Measurements from ENCODE around the gene OGFOD1.
"Not testable (repeated sequence)": the region's sequence is repeated elsewhere in the genome, so short reads cannot be mapped to it uniquely, and the experiment has no call there.

Gene OGFOD1

GRCh38 chr16:56479469-56479868 lies 28.1 kb downstream of the OGFOD1 start:
- in situ Hi-C loops (cut with MboI; ENCODE audit: low sequenced_read_pairs) = no loop called here

- in situ Hi-C loops (cut with MboI; ENCODE audit: low sequenced_read_pairs) = no loop called here
Observed at GRCh38 chr16:56480776-56481467, 29.6 kb downstream of the OGFOD1 start.

- in situ Hi-C loops (cut with MboI; ENCODE audit: low sequenced_read_pairs) = no loop called here
Observed at GRCh38 chr16:56481468-56482122, 30.2 kb downstream of the OGFOD1 start.

GRCh38 chr16:56482683-56483236 lies 31.4 kb downstream of the OGFOD1 start:
- in situ Hi-C loops (cut with MboI; ENCODE audit: low sequenced_read_pairs) = no loop called here

- in situ Hi-C loops (cut with MboI; ENCODE audit: low sequenced_read_pairs) = no loop called here
Observed at GRCh38 chr16:56483394-56483793, 32.0 kb downstream of the OGFOD1 start.

- in situ Hi-C loops (cut with MboI; ENCODE audit: low sequenced_read_pairs) = no loop called here
Observed at GRCh38 chr16:56488035-56488434, 36.7 kb downstream of the OGFOD1 start.

GRCh38 chr16:56488868-56489267 lies 37.5 kb downstream of the OGFOD1 start:
- in situ Hi-C loops (cut with MboI; ENCODE audit: low sequenced_read_pairs) = not testable (repeated sequence)

DNA sequence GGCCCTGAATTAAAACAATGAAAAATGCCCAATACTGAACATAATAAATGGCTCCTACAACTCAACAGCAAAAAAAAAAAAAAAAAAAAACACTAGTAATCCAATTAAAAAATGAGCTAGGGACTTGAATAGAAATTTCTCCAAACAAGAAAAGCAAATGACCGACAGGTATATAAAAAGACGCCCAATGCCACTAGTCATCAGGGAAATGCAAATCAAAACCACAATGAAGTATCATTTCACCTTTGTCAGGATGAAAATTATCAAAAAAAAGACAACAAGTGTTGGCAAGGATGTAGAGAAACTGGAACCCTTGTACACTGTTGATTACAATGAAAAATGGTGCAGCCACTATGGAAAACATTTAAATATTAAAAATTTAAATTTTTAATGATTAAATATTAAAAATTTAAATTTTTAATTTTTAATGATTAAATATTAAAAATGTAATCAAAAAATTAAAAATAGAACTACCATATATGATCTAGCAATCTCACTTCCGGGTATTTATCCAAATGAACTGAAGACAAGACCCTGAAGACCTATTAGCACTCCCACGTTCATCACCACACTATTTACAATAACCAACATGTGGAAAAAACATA lies 40.4 kb downstream of the OGFOD1 start:
- in situ Hi-C loops (cut with MboI; ENCODE audit: low sequenced_read_pairs) = no loop called here

DNA sequence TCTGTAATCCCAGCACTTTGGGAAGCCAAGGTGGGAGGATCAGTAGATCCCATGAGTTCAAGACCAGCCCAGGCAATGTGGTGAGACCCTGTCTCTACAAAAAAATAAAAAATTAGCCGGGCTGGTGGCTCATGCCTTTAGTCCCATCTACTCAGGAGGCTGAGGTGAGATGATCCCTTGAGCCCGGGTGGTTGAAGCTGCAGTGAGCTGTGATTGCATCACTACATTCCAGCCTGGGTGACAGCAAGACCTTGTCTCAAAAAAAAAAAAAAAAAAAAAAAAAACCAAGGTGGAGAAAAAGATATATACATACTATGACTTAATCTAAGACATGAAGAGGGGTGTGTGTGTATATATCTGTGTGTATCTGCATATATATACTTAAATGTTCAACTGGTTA lies 41.8 kb downstream of the OGFOD1 start:
- in situ Hi-C loops (cut with MboI; ENCODE audit: low sequenced_read_pairs) = no loop called here

GRCh38 chr16:56493815-56494214 lies 42.5 kb downstream of the OGFOD1 start:
- in situ Hi-C loops (cut with MboI; ENCODE audit: low sequenced_read_pairs) = no loop called here

- in situ Hi-C loops (cut with MboI; ENCODE audit: low sequenced_read_pairs) = no loop called here
Observed at GRCh38 chr16:56505181-56505580, 53.8 kb downstream of the OGFOD1 start.

GRCh38 chr16:56506941-56507340 lies 55.6 kb downstream of the OGFOD1 start:
- in situ Hi-C loops (cut with MboI; ENCODE audit: low sequenced_read_pairs) = no loop called here

DNA sequence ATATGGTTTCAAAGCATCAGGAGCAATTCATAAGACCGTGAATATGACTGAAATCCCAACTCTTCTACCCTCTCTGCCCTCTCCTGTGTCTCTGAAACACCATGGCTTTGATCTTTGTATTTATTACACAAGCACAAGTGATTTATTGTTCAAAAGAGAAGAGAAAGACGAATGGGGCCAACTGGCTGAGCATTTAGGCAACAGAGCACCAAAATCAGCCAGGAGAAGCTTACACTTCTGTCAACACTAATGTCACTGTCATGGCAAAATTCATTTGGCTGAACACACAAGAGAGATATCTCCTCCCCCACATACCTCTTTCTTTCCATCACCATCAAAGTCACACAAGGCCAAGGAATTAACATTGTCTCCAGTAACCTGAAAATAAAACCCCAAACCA lies 59.2 kb downstream of the OGFOD1 start:
- in situ Hi-C loops (cut with MboI; ENCODE audit: low sequenced_read_pairs) = no loop called here

DNA sequence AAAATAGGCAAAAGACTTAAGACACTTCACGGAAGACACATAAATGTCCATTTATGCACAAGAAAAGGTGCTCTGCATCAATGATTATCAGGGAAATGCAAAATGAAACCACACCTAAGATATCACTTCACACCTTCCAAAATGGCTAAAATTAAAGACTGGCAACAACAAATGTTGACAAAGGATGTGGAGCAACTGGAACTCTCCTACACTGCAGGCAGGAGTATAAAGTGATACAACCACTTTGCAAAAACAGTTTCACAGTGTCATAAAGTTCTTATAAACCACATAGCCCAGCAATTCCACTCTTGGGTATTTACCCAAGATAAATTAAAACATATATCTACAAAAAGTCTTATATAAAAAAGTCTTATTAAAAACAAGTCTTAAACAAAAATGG lies 60.7 kb downstream of the OGFOD1 start:
- in situ Hi-C loops (cut with MboI; ENCODE audit: low sequenced_read_pairs) = no loop called here

DNA sequence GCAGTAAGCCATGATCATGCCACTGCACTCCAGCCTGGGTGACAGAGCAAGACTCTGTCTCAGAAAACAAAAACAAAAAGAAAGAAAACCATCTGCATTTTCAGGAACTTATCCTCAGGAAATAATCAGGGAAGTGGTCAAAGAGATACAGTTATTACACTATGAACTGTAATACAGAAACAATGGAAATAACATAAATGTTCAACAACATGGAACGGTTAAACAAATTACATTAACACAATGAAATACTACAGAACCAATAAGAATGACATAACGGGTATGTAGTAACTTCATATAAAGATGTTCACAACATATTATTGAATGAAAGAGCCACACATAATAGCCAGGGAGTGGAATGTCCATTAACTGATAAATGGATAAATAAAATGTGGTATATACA lies 61.7 kb downstream of the OGFOD1 start:
- in situ Hi-C loops (cut with MboI; ENCODE audit: low sequenced_read_pairs) = no loop called here

GRCh38 chr16:56513972-56514371 lies 62.6 kb downstream of the OGFOD1 start:
- in situ Hi-C loops (cut with MboI; ENCODE audit: low sequenced_read_pairs) = no loop called here

DNA sequence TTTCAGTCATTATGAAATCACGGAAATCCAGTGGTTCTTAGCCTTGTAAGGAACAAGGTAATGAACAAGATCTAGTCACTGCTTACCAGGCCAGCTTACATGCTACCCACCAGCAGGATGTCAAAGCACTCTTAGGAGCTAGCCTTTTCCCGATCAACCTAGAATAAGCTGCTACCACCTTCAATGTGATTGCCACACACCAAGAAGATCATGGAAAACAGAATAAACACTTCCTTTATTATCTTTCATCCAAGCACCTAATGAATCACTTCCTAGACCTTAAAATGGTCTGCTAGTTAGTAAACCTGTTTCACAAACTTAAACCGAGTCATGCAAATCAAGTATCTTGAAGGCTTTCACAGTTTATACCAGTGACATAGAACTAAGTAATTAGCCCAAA lies 63.5 kb downstream of the OGFOD1 start:
- in situ Hi-C loops (cut with MboI; ENCODE audit: low sequenced_read_pairs) = no loop called here

- in situ Hi-C loops (cut with MboI; ENCODE audit: low sequenced_read_pairs) = no loop called here
Observed at GRCh38 chr16:56515665-56516064, 64.3 kb downstream of the OGFOD1 start.

GRCh38 chr16:56517206-56517605 lies 65.9 kb downstream of the OGFOD1 start:
- in situ Hi-C loops (cut with MboI; ENCODE audit: low sequenced_read_pairs) = no loop called here

DNA sequence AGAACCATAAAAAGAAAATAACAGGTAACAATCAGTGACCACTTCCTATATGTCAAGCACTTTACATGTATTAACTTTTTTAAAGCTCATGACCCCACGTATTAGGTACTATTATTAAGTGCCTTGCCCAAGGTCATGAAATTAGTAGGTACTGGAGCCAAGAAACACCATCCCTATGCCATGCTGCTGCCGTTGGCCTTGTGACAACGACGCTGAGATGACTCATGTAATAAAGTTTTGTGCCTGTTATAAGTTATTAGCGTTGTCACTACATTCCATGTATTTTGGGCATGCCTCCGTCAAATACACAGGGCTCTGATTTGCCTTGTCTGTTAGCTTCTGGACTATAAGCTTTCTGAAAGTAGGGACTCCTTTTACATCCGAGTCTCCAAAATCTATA lies 67.1 kb downstream of the OGFOD1 start:
- in situ Hi-C loops (cut with MboI; ENCODE audit: low sequenced_read_pairs) = no loop called here

DNA sequence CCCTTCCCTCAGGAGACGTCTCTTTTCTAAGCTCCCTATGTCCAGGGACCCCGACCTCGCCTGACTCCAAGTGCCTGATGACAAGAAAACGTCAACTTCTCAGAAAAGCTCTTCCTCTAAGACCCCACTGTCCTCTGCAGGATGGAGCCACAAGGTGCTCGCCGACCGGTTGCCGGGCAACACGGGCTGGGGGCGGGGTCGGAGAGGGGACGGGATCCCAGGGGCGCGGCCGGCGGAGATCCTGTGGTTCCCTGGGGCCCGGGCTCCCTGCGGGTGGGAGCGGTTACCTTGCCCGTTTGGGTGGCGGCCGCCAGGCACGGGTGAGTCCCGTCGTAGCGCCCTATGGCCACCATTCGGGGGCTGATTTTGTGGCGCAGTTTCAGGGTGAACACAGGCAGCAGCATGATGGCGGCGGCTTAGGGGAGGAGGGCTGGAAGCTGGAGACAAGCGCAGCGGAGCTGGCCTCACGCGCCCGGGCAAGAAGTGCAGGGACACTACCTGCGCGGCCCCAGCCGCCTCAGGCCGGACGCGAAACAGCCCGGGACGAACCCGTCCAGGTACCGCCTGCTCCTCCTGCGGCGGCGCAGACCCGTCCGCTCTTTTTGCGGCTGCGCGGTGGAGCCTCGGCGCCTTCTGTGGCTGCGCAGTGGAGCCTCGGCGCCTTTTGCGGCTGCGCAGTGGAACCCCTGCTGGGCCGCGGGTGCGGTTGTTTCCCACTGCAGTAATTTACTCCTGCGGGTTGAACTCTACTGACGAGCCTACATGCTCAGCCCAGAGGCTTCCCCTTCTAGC lies 68.3 kb downstream of the OGFOD1 start, which contains the start of gene BBS2:
BBS2 (minus strand) TSS at position 566 of the 792 bp plus-strand sequence; CDS start at position 404, 162 bp downstream.
- in situ Hi-C loops (cut with MboI; ENCODE audit: low sequenced_read_pairs) = no loop called here
